ENCODE data around the gene TENT4B.

DNA sequence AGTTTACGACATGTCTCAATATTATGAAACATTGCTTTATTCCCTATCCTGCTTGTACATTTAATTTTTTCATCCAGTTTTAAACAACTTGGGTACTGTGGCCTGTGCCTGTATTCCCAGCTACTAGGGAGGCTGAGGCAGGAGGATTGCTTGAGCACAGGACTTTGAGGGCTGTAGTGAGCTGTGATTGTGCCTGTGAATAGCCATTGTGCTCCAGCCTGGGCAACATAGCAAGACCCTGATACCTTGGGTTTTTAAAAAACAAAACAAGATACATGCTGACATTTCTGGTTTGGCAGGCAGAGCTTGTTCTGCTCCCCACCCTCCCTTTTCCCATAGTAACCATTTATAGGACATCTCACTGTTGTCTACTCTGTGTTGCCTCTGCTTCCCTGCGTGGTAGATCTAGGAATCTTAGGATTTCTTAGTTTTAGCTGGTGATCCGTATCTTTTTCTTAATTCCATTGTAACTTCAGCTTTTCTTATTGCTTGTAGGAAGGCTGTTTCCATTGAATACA is 35.6 kb downstream of the TENT4B start:
- TF ChIP-seq, protein P1, sequence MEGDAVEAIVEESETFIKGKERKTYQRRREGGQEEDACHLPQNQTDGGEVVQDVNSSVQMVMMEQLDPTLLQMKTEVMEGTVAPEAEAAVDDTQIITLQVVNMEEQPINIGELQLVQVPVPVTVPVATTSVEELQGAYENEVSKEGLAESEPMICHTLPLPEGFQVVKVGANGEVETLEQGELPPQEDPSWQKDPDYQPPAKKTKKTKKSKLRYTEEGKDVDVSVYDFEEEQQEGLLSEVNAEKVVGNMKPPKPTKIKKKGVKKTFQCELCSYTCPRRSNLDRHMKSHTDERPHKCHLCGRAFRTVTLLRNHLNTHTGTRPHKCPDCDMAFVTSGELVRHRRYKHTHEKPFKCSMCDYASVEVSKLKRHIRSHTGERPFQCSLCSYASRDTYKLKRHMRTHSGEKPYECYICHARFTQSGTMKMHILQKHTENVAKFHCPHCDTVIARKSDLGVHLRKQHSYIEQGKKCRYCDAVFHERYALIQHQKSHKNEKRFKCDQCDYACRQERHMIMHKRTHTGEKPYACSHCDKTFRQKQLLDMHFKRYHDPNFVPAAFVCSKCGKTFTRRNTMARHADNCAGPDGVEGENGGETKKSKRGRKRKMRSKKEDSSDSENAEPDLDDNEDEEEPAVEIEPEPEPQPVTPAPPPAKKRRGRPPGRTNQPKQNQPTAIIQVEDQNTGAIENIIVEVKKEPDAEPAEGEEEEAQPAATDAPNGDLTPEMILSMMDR (IDR thresholded peaks at IDR 0.05; ENCODE audit: poor library complexity) = no peak
- no peak for TF ChIP-seq EZH2 (IDR thresholded peaks at IDR 0.05; ENCODE audit: borderline replicate concordance)
- no peak for TF ChIP-seq EZH2phosphoT487 (IDR thresholded peaks at IDR 0.05; ENCODE audit: low read depth, severe bottlenecking, unreplicated experiment)

Measured in hepatocyte (in vitro differentiated cells).